ENCODE results near the gene KSR2.
"Not testable (repeated sequence)": the region's sequence is repeated elsewhere in the genome, so short reads cannot be mapped to it uniquely, and the experiment has no call there.

The KSR2 gene

DNA sequence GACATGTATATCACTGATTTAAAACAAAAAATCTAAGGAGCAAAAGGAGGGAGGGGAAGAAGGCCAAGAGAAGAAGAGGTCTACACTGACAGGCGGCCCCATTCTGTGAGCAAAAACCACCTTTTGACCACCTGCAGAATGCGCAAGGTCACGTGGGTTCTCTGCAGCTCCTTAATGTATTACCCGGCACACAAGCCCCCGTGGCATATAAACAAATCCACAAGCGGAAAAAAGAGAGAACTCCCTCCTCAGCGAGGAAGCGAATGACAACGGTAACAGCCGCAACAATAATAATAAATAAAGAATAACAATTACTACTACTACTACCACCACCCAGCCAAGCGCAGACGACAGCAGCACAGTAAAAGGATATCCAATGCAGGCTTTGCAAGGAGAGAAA lies 1.3 kb downstream of the KSR2 start:
- DNase-seq = no peak

DNA sequence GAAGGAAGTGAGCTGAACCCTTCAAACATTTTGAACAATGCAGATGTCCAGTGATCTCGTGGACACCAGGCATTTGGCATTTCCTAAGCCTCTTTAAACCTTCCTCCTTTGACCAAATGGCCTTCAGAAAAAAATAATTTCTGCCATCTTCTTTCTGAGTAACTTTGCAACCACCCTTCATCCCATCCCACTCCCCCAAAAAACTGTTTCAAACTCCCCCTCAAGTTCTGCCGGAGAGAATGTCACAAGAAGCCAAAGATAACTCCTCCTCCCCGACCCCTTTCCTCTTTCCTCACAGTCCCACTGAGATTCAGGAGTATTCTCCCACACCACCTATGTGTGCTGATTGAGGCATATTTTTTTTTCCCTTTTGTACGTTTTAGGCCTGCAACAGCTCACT lies 1.7 kb downstream of the KSR2 start:
- DNase-seq = no peak

DNA sequence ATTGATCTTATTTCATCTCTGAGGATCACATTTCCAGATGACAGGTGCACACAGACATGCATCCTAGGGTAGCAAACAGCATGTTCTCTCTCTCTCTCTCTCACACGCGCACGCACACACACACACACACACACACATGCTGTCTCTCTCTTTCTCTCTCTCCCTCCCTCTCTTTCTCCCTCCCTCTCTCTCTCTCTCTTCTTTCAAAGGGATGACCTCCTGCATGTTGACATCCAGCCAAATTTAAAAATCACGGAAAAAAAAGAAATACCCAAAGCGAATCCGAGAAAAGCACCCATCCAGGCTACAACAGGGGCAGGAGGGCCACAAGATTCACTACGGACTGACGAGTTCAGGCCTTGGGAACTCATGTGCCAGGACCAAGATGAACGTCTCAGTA lies 2.3 kb downstream of the KSR2 start:
- DNase-seq = no peak

DNA sequence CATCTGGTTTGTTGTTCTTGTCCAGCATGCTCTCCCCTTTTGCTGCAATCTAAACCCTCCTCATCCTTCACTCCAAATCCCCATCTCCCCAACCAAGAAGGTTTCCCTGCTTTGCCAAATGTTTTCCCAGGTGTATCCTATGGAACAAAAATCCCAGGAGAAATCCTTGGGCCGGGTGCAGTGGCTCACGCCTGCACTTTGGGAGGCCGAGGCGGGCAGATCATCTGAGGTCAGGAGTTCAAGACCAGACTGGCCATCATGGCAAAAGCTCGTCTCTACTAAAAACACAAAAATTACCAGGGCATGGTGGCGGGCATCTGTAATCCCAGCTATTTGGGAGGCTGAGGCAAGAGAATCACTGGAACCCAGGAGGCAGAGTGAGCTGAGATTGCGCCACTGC lies 5.0 kb downstream of the KSR2 start:
- no peak for DNase-seq

DNA sequence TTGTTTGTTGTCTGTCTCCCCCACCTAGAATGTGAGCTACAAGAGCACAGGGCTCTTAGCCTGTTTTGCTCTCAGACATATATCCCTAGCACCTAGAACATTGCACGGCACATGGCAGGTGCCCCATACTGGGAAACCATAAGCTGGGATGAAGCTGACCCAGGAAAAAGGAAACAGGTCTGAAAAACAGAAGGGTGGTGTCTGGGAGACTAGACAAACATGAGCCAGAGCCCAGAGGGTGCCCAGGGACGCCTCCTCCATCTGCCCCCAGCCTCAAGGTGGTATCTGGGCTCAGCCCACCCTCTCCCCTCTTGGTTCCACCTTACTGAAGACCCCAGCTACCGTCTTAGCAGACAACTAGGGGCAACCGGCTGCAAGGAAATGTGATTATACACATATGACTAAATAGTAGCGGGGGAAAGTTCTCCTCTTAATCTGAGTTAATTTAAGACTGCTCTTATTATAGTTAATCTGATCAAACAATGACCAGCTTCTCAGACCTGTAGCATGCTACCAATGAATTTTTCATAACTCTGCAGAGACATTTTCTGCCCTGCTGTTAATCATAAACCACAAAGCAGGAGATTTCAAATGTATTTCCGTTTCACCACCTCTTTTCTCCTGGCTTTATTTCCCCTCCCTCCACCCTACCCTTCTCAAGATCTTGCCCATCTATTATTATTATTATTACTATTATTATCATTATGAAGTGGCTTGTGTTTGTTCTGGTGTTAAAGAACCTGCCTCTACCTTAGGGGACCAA lies 31.9 kb downstream of the KSR2 start:
- no peak for DNase-seq

DNA sequence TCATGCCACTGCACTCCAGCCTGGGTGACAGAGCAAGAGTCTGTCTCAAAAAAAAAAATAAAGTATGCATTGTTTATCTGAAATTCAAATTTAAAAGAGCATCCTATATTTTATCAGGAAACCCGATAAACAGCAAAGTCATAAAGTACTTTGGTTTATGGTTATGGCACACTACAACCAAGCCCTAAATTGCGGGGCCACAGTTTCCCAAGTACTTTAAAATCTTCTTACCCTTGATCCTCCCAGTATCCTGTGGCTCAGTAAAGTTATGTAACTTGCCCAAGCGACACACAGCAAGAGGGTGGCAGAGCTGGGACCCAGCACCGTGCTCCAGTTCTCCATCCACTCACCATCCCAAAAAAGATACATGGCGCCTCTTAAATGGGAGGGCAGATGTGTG lies 35.2 kb downstream of the KSR2 start:
- no peak for DNase-seq

DNA sequence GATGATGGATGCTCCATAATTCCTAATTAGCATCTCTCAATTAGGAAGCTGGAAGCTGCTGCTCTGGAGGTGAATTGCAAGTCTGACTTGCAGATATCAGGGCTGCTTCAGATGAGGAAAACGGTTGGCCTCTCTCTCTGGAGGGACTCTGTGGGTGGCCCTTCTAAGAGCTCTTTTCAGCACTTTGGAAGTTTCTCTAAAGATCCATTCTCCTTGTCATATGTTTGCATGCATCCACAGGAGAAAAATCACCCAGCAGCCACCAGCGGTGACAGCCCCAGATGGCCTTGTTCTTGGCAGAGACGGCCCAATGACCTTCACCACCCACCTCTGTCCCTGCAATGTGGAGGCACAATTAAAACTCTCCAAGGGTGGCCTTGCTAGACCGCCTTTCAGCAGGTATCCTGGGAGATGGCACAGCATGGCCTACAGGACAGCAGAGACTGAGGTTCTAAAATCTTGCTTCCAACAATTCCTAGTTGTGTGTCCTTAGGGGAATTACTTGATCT lies 42.3 kb downstream of the KSR2 start:
- no peak for DNase-seq

DNA sequence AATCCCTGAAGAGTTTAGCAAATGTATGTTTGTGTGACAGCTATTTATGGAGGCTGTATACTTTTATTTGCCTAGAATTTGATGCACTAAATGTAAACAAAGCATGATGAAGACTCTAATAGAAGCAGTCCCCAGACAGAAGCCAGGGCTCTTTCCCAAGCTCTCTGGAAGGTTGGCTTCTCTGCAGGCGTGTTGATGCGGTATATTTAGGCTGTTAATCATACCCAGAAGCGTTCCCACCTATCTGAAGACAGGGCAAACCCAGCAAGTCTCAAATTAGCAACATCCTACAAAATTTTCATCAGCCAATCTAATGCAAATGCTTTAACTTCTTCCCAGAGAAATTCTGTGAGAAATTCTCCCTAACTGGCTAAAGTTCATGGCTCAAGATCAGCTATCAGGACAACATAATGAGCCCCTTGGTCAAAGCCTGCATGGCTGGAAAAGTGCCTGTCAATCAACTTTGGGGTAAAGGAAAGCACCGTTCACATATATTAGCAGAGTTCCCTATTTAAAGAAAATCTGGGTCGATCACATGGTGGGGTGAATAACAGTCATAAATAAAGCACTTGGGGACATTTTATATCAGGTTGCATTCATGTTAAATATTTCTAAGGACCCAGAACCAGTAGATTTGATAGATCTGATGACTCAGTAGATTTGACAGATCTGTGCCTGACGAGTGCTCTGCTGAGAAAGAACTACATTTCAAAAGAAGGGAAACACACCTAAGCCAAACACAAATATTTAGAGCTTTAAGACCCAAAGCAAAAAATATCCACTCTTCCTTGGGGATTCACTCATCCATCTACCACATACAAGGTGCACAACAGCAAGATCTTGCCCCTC lies 46.6 kb downstream of the KSR2 start:
- no peak for DNase-seq

DNA sequence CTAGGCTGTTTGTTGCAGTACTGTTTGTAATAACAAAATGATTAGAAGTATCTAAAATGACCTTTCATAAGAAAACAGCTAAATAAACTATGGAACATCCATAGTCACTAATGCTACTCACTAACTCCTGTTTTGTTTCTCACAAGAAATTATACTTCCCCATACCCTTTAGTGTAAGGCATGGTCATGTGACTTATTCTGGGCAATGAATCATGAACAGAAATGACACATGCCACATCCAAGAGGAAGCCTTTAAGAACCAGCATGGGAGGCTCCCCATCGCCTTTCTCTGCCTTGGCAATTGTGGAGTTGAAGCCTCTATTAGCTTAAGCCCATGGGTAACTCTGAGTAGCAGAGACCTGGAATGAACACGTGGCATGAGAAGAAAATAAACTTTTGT lies 49.3 kb downstream of the KSR2 start:
- DNase-seq = no peak

DNA sequence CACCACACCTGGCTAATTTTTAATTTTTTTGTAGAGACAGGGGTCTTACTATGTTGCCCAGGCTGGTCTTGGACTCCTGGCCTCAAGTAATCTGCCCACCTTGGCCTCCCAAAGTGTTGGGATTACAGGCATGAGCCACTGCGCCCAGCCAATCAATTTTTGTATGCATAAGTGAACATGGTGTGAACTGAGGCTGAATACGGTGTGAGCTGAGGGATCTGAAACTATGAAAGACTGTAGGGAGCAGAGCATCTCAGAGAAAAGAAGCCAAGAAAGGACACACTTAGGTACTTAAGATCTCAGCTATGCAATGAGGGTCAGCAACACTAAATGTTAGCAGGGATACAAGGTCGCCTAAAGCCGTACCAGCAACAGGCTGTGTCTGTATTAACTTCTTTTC lies 54.1 kb downstream of the KSR2 start:
- no peak for DNase-seq

DNA sequence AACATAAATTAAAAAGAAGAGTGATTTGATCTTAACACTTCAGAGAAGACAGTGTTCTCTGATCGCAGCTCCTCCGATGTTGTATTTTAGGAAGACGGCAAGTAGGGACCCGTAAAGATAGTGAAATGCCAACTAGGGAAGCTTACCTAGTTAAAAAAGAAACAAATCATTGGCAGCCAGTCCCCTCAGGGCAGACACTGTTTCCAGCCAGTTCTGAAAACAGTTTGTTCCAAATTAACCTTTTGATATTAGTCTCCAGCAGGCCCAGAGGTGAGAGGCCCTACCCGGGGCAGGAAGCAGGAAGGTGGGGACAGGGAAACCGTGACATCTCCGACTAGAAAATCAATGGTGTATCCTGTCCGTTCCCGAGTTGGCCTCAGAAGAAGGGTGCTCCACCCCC lies 56.0 kb downstream of the KSR2 start:
- DNase-seq = no peak

DNA sequence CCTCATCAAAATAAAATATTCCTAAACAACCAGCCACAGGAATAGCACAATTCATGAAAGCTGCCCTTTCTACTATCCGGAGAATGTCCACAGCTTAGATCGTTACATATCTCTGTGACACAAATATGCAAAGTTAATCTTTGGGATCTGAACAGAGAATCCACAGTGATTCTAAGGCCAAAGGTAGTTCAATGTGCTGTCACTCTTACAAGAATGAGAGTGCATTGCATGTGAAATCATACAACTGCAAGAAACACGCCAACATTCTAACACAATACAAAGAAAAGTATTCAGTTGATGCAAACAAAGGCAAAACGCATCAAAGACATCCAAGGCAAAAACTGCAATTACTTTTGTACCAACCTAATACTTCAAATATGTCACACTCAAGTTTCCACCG lies 60.4 kb downstream of the KSR2 start:
- no peak for DNase-seq

DNA sequence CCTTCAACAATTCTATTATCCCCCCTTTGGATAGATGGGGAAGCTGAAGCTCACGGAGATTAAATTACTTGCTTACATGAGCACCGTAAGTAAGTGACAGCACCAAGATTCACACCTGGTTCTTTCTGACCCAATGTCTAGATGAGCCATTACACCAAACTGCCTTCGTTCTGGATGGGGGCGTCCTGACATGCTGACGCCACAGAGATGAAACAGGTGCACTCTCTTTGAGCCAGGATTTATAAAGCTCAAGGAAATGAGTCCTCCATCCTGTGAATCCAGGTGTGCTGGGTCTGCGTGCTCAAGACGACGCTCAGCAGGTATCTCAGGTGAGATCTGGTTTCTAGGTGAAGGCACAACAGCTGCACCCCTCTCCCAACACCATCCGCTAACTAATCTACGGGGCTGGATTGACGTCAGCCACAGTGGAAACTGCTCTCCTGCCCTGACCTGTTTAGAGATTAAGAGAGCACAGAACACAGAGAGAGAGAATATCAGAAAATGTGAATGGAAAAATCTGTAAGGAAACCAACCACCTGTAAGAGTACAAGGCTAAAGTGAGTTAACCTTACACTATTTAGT lies 61.6 kb downstream of the KSR2 start:
- no peak for DNase-seq

DNA sequence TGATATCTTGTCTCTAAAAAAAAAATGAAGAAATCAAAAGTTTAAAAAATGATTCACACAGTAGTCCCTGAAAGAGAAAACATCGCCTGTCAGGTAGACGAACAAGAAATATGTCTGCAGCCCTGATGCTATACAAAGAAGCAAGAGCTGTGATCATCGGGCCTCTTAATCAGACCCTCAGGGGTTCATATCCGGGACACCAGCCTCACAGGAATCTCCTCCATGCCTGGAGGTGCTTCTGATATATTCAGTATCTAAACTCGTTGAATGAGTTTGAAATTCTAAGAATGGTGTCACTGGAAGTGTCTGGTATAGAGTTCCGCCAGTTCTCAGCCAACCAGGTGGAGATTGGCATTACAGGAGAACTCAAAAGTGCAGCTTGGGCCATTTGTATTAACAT lies 64.7 kb downstream of the KSR2 start:
- no peak for DNase-seq

DNA sequence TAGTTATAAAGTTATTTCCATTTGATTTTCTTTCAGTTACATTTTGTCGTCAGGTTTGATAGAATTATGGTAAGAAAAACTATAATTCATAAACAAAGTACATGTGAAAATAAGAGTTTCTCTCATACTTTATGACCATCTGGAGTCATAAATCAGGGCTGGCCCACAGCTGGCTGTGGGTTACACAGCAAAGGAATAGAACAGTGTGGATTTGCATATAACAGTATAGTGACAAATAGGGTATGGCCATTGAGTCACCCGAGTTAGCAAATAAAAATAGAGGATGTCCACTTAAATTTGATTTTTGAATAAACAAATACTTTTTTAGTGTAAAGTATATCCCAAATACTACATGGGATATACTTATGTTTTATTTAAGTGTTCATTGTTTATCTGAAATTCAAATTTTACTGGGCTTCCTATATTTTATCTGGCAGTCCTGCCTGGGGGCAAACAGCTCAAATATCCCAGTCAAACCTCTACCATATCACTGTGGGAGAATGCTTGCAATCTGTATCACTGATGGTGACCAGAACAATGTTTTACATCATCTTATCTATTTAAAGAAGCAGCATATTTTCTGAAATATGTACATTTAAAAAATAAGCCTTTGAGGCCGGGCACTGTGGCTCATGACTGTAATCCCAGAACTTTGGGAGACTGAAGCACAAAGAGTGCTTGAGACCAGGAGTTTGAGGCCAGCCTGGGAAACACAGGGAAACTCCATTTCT lies 65.5 kb downstream of the KSR2 start:
- no peak for DNase-seq

DNA sequence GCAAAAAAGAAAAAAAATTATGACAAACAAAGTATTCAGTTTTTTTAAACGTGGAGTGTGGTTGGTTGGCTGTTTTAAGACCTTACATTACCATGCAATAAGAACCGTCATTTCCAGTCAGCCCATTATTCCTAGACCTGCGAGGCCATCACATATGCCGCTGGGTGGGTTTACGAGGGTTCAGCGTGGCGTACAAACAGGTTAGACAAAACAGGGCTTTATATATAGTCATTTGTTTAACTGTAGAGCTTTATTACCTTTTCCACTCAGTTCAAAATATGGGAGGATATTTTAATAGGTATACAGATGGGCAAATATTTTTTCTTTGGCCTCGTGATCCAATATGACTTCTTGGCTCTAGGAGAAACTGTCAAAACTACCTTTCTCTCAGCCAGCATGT lies 67.2 kb downstream of the KSR2 start:
- DNase-seq = no peak

DNA sequence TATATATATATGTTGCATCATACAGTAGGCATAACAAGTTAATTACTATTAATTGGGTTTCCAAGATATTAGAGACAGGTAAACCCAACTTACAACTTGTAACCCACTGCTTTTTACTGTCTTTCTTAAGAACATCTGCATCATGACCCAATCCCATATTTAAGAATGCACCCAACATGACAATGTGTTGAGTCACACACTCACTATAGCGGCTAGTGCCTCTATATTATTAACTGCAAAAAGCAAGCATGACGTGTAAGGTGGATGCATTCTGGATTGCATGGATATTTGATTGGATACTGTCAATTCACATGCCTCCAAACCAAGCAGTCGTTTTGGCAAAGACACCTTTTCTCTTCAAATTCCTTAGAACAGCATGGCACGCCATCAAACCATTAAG lies 68.2 kb downstream of the KSR2 start:
- DNase-seq = no peak

DNA sequence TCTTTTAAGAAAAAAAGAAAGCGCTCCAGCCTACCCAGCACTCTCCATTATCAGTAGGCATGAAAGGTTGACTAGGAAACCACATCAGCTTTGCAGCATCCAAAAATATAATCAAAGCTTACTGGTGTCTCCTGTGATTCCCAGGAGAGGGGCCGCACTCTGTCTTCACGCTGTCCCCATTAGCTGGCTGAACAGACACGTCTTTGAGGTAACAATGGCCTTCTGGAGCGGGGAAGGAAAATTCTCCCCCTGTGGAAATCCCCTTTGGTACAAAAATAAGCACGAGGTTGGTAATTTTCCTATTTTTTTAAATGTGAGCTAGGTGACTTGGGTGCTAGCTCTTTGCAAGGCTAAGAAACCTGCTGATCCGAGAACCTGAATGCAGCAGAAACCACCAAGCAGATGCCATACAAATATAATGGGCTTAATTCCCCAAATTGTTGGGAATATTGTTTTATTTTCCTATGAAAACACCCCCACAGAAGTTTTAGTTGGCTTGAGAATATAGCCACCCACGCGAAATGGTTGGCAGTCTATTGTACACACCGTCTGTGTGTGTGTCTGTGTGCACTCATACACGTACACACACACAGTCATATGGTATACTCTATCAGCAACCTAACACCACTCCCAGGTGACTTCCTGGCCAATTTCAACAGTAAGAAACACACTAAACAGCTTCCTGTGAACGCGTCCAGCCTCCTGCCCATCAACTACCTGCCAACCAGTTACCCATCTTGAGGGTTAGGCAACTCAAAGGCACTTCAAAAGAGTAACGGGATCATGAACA lies 71.2 kb downstream of the KSR2 start:
- no peak for DNase-seq

DNA sequence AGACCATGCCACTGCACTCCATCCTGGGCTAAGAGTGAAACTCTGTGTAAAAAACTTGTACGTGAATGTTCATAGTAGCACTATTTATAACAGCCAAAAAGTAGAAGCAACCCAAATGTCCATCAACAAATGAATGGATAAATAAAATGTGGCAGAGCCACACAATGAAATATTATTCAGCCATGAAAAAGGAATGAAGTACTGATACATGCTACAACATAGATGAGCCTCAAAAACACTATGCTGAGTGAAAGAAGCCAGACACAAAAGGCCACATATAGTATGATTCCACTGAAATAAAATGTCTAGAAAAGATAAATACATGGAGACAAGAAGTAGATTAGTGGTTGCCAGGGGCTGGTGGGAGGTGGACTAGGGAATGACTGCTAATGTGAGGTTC lies 72.8 kb downstream of the KSR2 start:
- no peak for DNase-seq

DNA sequence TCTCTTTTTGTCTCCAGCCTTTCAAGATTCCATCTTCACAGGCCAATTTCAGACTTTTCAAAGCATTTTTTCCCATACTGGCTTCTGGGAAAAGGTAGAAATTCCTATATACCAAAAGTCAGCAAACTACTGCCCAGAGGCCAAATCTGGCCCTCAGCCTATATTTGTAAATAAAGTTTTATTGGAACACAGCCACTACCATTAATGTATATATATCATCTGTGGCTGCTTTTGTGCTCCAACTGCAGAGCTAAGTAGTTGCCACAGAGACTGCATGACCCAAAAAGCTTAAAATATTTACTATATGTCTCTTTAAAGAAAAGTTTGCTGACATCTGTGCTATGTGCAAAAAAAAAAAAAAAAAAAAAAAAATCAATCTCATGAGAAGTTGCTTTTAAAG lies 76.3 kb downstream of the KSR2 start:
- DNase-seq = no peak

DNA sequence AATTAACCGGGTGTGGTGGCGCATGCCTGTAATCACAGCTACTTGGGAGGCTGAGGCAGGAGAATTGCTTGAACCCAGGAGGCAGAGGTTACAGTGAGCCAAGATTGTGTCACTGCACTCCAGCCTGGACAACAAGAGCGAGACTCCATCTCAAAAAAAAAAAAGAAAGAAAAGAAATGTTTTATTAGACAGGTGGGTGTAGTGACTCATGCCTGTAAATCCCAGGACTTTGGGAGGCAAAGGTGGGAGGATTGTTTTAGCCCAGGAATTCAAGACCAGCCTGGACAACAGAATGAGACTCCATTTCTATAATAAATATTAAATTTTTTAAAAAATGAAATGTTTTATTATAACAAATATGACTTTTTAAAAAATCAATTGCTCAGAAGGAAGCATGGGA lies 77.5 kb downstream of the KSR2 start:
- DNase-seq = not testable (repeated sequence)

DNA sequence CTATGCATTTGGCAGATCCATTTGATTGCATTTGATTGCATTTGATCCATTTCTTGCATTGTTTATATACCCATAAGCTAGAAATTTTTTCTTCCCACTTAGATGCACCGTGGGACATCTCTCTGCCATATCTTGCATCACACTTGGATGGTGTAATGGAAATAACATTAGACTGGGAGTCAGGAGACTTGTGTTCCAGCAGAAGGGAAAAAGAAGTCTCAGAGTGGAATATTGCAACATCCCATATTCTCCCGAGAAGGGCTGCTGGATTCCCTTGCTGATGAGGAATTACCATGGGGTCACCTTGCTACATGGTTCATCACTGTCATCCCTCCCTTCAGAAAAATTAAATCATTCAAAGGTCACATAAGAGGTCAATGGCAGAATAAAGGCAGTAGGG lies 78.1 kb downstream of the KSR2 start:
- DNase-seq = no peak
